DOHH2 (cell line): ENCODE data around the gene DTYMK.

Experiments
- H3F3A ChIP-seq: fragments of 200-600 bp; sonication (generic), shearing (Covaris generic); 2 replicates; pipeline ENCODE4 v1.6.0; 2016; ENCODE audit warnings: antibody characterized with exemption, mild to moderate bottlenecking; ENCODE audit not compliant: control insufficient read depth, insufficient read depth
- H3K27ac ChIP-seq: fragments of 200-600 bp; sonication (generic); 2 replicates; pipeline ENCODE4 v1.5.1; 2014; ENCODE audit warnings: low read depth, mild to moderate bottlenecking, low read length, moderate library complexity
- H3K27me3 ChIP-seq: fragments of 200-600 bp; sonication (generic); 2 replicates; pipeline ENCODE4 v1.6.1; 2014; ENCODE audit warnings: mild to moderate bottlenecking, low read length, mixed read lengths; ENCODE audit not compliant: control insufficient read depth
- H3K36me3 ChIP-seq: fragments of 200-600 bp; sonication (generic); 2 replicates; pipeline ENCODE4 v1.6.1; 2014; ENCODE audit warnings: mild to moderate bottlenecking, low read length, moderate library complexity, mixed read lengths; ENCODE audit not compliant: control insufficient read depth
- H3K4me1 ChIP-seq: fragments of 200-600 bp; sonication (generic); 2 replicates; pipeline ENCODE4 v1.6.1; 2014; ENCODE audit warnings: mild to moderate bottlenecking, low read length, mixed read lengths; ENCODE audit not compliant: control insufficient read depth
- H3K4me2 ChIP-seq: fragments of 200-600 bp; sonication (generic); 2 replicates; pipeline ENCODE4 v1.6.0; 2014; ENCODE audit warnings: mild to moderate bottlenecking, low read length, moderate library complexity
- H3K4me3 ChIP-seq: fragments of 200-600 bp; sonication (generic); 2 replicates; pipeline ENCODE4 v1.5.1; 2014; ENCODE audit warnings: mild to moderate bottlenecking, low read length, mixed read lengths
- H3K79me2 ChIP-seq: fragments of 200-600 bp; sonication (generic); 2 replicates; pipeline ENCODE4 v1.6.1; 2014; ENCODE audit warnings: mild to moderate bottlenecking, low read length, mixed read lengths; ENCODE audit not compliant: control insufficient read depth
- H3K9me2 ChIP-seq: fragments of 200-600 bp; sonication (generic); replicated peaks from 2 replicates; pipeline ENCODE4 v1.6.1; 2014; ENCODE audit warnings: mild to moderate bottlenecking, low read length, mixed read lengths; ENCODE audit not compliant: control insufficient read depth
- H3K9me3 ChIP-seq: fragments of 200-600 bp; sonication (generic); 2 replicates; pipeline ENCODE4 v1.6.1; 2014; ENCODE audit warnings: antibody characterized with exemption, low read length, mixed read lengths; ENCODE audit not compliant: control insufficient read depth, insufficient read depth
- H4K20me1 ChIP-seq: fragments of 200-600 bp; sonication (generic); 2 replicates; pipeline ENCODE4 v1.6.0; 2014; ENCODE audit warnings: low read depth, mild to moderate bottlenecking, antibody characterized with exemption, low read length, moderate library complexity; ENCODE audit not compliant: control insufficient read depth, insufficient read depth
- EZH2phosphoT487 ChIP-seq: fragments of 200-600 bp; sonication (generic); IDR thresholded peaks from 2 replicates; pipeline ENCODE4 v1.6.1; 2017; ENCODE audit warnings: borderline replicate concordance, mild to moderate bottlenecking, antibody characterized with exemption, low read length, moderate library complexity, mixed read lengths
- TF ChIP-seq, protein P1 (sequence below): fragments of 200-600 bp; sonication (generic); IDR thresholded peaks from one replicate; pipeline ENCODE4 v1.5.1; 2014; ENCODE audit warnings: antibody characterized with exemption, mild to moderate bottlenecking, low read depth, low read length; ENCODE audit not compliant: poor library complexity, severe bottlenecking

Gene DTYMK

GRCh38 chr2:241673797-241674725 is 12.6 kb downstream of the DTYMK start:
- Histone ChIP-seq H3K4me3 (no peak overlapping the region), H3K27me3 (no peaks in the 10 kb centered on the region), H3K36me3 (peaks cover 65% of the 10 kb centered on the region), H3K4me1 (no peaks in the 10 kb centered on the region), H3F3A (no peaks in the 10 kb centered on the region), H3K79me2 (no peaks in the 10 kb centered on the region), H3K27ac (no peak overlapping the region), H3K9me2 (no peaks in the 10 kb centered on the region), H4K20me1 (no peaks in the 10 kb centered on the region), H3K9me3 (no peaks in the 10 kb centered on the region), H3K4me2 (no peak overlapping the region)
- TF ChIP-seq EZH2phosphoT487: no peak
- TF ChIP-seq, protein P1, sequence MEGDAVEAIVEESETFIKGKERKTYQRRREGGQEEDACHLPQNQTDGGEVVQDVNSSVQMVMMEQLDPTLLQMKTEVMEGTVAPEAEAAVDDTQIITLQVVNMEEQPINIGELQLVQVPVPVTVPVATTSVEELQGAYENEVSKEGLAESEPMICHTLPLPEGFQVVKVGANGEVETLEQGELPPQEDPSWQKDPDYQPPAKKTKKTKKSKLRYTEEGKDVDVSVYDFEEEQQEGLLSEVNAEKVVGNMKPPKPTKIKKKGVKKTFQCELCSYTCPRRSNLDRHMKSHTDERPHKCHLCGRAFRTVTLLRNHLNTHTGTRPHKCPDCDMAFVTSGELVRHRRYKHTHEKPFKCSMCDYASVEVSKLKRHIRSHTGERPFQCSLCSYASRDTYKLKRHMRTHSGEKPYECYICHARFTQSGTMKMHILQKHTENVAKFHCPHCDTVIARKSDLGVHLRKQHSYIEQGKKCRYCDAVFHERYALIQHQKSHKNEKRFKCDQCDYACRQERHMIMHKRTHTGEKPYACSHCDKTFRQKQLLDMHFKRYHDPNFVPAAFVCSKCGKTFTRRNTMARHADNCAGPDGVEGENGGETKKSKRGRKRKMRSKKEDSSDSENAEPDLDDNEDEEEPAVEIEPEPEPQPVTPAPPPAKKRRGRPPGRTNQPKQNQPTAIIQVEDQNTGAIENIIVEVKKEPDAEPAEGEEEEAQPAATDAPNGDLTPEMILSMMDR: no peak

GRCh38 chr2:241673189-241673663 is 13.4 kb downstream of the DTYMK start:
- H3K9me3 ChIP-seq: no peaks in the 10 kb centered on the region
- no peaks in the 10 kb centered on the region for H3K27me3 ChIP-seq
- no peaks in the 10 kb centered on the region for H3K9me2 ChIP-seq
- H3K27ac ChIP-seq: no peak overlapping the region
- no peak overlapping the region for H3K4me3 ChIP-seq
- H3K4me2 ChIP-seq: no peak overlapping the region
- no peaks in the 10 kb centered on the region for H3F3A ChIP-seq
- H4K20me1 ChIP-seq: no peaks in the 10 kb centered on the region
- no peaks in the 10 kb centered on the region for H3K4me1 ChIP-seq
- H3K79me2 ChIP-seq: no peaks in the 10 kb centered on the region
- peaks cover 65% of the 10 kb centered on the region for H3K36me3 ChIP-seq
- TF ChIP-seq, protein P1: no peak
- no peak for TF ChIP-seq EZH2phosphoT487

DNA sequence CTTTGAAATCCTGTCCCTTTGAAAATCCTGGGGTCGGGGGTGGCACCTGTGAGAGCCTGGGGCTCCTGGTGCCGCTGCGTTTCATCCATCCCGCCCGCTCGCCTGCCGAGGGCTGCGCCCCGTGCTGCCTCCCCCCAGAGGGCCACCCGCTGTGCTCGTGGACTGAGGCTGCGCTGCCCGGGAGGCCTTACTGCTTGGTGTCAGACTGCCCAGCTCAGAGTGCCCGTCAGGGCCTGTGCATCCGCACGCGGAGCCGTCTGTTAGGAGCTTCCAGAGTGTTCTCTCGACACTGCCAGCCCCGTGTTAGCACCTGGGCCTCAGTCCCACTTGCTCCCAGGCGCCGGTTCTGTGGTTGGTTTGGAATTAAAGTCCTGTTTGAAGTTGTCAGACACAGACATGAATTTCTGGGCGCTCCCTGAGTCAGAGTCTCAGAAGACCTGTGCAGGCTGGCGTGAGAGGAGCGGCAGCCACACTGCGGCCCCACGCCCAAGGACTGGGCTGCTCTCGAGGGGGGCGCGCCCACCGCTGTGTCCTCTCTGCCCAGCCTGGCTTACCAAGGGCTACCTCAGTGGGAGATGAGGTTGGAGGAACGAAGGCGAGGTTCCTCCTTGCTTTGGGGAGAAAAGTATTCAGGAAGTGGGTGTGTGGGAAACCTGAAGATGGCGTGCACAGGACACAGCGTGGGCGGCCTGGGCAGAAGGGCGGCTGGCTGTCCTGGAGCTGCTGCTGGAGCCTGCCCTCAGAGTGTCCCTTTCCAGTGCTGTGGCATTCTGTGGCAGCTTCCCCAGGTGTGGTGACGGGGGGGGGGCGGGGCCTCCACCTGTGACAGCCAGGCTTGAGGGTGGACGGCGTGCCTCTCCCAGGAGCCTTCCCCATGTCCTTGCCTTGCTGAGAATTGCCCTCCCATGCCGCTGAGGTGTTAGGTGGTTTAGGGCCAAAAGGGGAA is 14.1 kb downstream of the DTYMK start:
- H3K36me3 ChIP-seq: peaks cover 63% of the 10 kb centered on the region
- H4K20me1 ChIP-seq: no peaks in the 10 kb centered on the region
- H3K27me3 ChIP-seq: no peaks in the 10 kb centered on the region
- no peaks in the 10 kb centered on the region for H3K79me2 ChIP-seq
- no peak overlapping the region for H3K4me3 ChIP-seq
- H3K9me3 ChIP-seq: no peaks in the 10 kb centered on the region
- no peak overlapping the region for H3K27ac ChIP-seq
- no peaks in the 10 kb centered on the region for H3F3A ChIP-seq
- H3K4me2 ChIP-seq: no peak overlapping the region
- TF ChIP-seq, protein P1: no peak
- no peak for TF ChIP-seq EZH2phosphoT487
- H3K9me2 ChIP-seq: no peaks in the 10 kb centered on the region
- H3K4me1 ChIP-seq: no peaks in the 10 kb centered on the region
